Neural cell (in vitro differentiated cells): ENCODE data around the gene AGPAT2. TPM values are rescaled to one million over a fixed set of nuclear protein-coding genes. Genes with fewer than 3 reads are reported as not detected.

Experiments used
- H2AFZ ChIP-seq: fragments of 200-600, 300-800 bp; sonication (generic), shearing (Covaris generic); 2 replicates; pipeline ENCODE4 v1.6.0; 2014; ENCODE audit warnings: low read depth, mild to moderate bottlenecking, antibody characterized with exemption, low read length, moderate library complexity
- H3F3A ChIP-seq: fragments of 200-600 bp; shearing (Covaris generic); 2 replicates; pipeline ENCODE4 v1.6.1; 2016; ENCODE audit warnings: mild to moderate bottlenecking, moderate library complexity, mixed read lengths, antibody characterized with exemption, low read length; ENCODE audit not compliant: insufficient read depth, poor library complexity, severe bottlenecking
- H3K27ac ChIP-seq: fragments of 200-600, 300-800 bp; sonication (generic), shearing (Covaris generic); 2 replicates; pipeline ENCODE4 v1.5.1; 2014; ENCODE audit warnings: mild to moderate bottlenecking, low read length, moderate library complexity
- H3K27me3 ChIP-seq: fragments of 300-800, 200-600 bp; sonication (generic), shearing (Covaris generic); 2 replicates; pipeline ENCODE4 v1.6.0; 2014; ENCODE audit warnings: mild to moderate bottlenecking, low read depth, low read length, moderate library complexity; ENCODE audit not compliant: insufficient read depth
- H3K36me3 ChIP-seq: fragments of 300-800, 200-600 bp; sonication (generic), shearing (Covaris generic); 2 replicates; pipeline ENCODE4 v1.5.1; 2014; ENCODE audit warnings: mild to moderate bottlenecking, antibody characterized with exemption, low read length, moderate library complexity; ENCODE audit not compliant: insufficient read depth
- H3K4me2 ChIP-seq: fragments of 300-800, 200-600 bp; sonication (generic), shearing (Covaris generic); 2 replicates; pipeline ENCODE4 v1.6.0; 2014; ENCODE audit warnings: mild to moderate bottlenecking, low read length
- H3K4me3 ChIP-seq: fragments of 300-800, 200-600 bp; sonication (generic), shearing (Covaris generic); 2 replicates; pipeline ENCODE4 v1.5.1; 2014; ENCODE audit warnings: mild to moderate bottlenecking, low read length, moderate library complexity
- H3K79me2 ChIP-seq: fragments of 200-600 bp; shearing (Covaris generic); replicated peaks from 2 replicates; pipeline ENCODE4 v1.6.0; 2014; ENCODE audit warnings: mild to moderate bottlenecking, low read length, moderate library complexity; ENCODE audit not compliant: insufficient read depth
- H3K9ac ChIP-seq: fragments of 300-800, 200-600 bp; sonication (generic), shearing (Covaris generic); 2 replicates; pipeline ENCODE4 v1.6.1; 2016; ENCODE audit warnings: mild to moderate bottlenecking, low read length, mixed read lengths
- H3K9me2 ChIP-seq: fragments of 200-600 bp; shearing (Covaris generic); 2 replicates; pipeline ENCODE4 v1.6.1; 2016; ENCODE audit warnings: mild to moderate bottlenecking, low read length, mixed read lengths; ENCODE audit not compliant: insufficient read depth
- H3K9me3 ChIP-seq: fragments of 200-600, 300-800 bp; sonication (generic), shearing (Covaris generic); 2 replicates; pipeline ENCODE4 v1.6.1; 2016; ENCODE audit warnings: mild to moderate bottlenecking, mixed run types, low read length, moderate library complexity, mixed read lengths
- H4K20me1 ChIP-seq: fragments of 200-600 bp; shearing (Covaris generic); 2 replicates; pipeline ENCODE4 v1.6.1; 2016; ENCODE audit warnings: mild to moderate bottlenecking, mixed run types; ENCODE audit not compliant: insufficient read depth
- EP300 ChIP-seq: fragments of 450-650 bp; conservative IDR thresholded peaks from 2 replicates; pipeline ENCODE4 v1.6.1; 2014; ENCODE audit warnings: antibody characterized with exemption, mild to moderate bottlenecking, moderate library complexity; ENCODE audit not compliant: poor library complexity, severe bottlenecking
- EZH2 ChIP-seq: fragments of 200-600, 300-800 bp; shearing (Covaris generic), sonication (generic); IDR thresholded peaks from 2 replicates; pipeline ENCODE4 v1.6.1; 2014; ENCODE audit warnings: antibody characterized with exemption, low read length, borderline replicate concordance, mild to moderate bottlenecking; ENCODE audit not compliant: insufficient read depth, poor library complexity, severe bottlenecking
- MXI1 ChIP-seq: fragments of 450-650 bp; conservative IDR thresholded peaks from 2 replicates; pipeline ENCODE4 v1.6.1; 2014; ENCODE audit warnings: antibody characterized with exemption, mild to moderate bottlenecking; ENCODE audit not compliant: poor library complexity, severe bottlenecking
- POLR2AphosphoS5 ChIP-seq: IDR thresholded peaks from 2 replicates; pipeline ENCODE4 v1.6.1; 2012
- RAD21 ChIP-seq: fragments of 450-650 bp; conservative IDR thresholded peaks from 2 replicates; pipeline ENCODE4 v1.6.1; 2014; ENCODE audit warnings: antibody characterized with exemption, mild to moderate bottlenecking, moderate library complexity
- SMC3 ChIP-seq: fragments of 450-650 bp; conservative IDR thresholded peaks from 2 replicates; pipeline ENCODE4 v1.6.1; 2014; ENCODE audit warnings: antibody characterized with exemption, mild to moderate bottlenecking, moderate library complexity; ENCODE audit not compliant: poor library complexity
- TAF1 ChIP-seq: IDR thresholded peaks from 2 replicates; pipeline ENCODE4 v1.6.1; 2012; ENCODE audit warnings: low read depth
- polyA plus RNA-seq: library from polyadenylated mRNA; depleted of rRNA; stranded (reverse); fragments of >200 nt; gene quantifications from 2 replicates; pipeline ENCODE4 v1.2.3, GENCODE V29; 2014
- TF ChIP-seq, protein P1 (sequence below): IDR thresholded peaks from 2 replicates; pipeline ENCODE4 v1.6.1; 2012; ENCODE audit warnings: borderline replicate concordance
- TF ChIP-seq, protein P2 (sequence below): fragments of 450-650 bp; IDR thresholded peaks from 2 replicates; pipeline ENCODE4 v1.5.1; 2014; ENCODE audit warnings: antibody characterized with exemption, mild to moderate bottlenecking, moderate library complexity; ENCODE audit not compliant: poor library complexity, severe bottlenecking

AGPAT2 gene
- polyA plus RNA-seq, 1 donor from 2014 or later, result 1.3 TPM

GRCh38 chr9:136674786-136675349, 12.4 kb downstream of the AGPAT2 start:
- Histone ChIP-seq H3K4me2 (no peak overlapping the region), H2AFZ (no peak overlapping the region), H3K36me3 (no peaks in the 10 kb centered on the region)

GRCh38 chr9:136673975-136674785, 13.1 kb downstream of the AGPAT2 start:
- no peaks in the 10 kb centered on the region for H3F3A ChIP-seq
- no peak overlapping the region for H3K4me3 ChIP-seq
- no peaks in the 10 kb centered on the region for H3K9me2 ChIP-seq
- no peaks in the 10 kb centered on the region for H3K36me3 ChIP-seq
- no peak overlapping the region for H3K9ac ChIP-seq
- no peaks in the 10 kb centered on the region for H3K9me3 ChIP-seq
- no peaks in the 10 kb centered on the region for H4K20me1 ChIP-seq
- no peaks in the 10 kb centered on the region for H3K79me2 ChIP-seq
- no peak overlapping the region for H3K4me2 ChIP-seq
- H2AFZ ChIP-seq, result no peak overlapping the region
- H3K27ac ChIP-seq, result no peak overlapping the region
- no peaks in the 10 kb centered on the region for H3K27me3 ChIP-seq
- no peak for TF ChIP-seq RAD21
- no peak for TF ChIP-seq EZH2
- no peak for TF ChIP-seq SMC3
- no peak for TF ChIP-seq TAF1
- TF ChIP-seq EP300, result no peak
- TF ChIP-seq POLR2AphosphoS5, result no peak
- TF ChIP-seq, protein P1, sequence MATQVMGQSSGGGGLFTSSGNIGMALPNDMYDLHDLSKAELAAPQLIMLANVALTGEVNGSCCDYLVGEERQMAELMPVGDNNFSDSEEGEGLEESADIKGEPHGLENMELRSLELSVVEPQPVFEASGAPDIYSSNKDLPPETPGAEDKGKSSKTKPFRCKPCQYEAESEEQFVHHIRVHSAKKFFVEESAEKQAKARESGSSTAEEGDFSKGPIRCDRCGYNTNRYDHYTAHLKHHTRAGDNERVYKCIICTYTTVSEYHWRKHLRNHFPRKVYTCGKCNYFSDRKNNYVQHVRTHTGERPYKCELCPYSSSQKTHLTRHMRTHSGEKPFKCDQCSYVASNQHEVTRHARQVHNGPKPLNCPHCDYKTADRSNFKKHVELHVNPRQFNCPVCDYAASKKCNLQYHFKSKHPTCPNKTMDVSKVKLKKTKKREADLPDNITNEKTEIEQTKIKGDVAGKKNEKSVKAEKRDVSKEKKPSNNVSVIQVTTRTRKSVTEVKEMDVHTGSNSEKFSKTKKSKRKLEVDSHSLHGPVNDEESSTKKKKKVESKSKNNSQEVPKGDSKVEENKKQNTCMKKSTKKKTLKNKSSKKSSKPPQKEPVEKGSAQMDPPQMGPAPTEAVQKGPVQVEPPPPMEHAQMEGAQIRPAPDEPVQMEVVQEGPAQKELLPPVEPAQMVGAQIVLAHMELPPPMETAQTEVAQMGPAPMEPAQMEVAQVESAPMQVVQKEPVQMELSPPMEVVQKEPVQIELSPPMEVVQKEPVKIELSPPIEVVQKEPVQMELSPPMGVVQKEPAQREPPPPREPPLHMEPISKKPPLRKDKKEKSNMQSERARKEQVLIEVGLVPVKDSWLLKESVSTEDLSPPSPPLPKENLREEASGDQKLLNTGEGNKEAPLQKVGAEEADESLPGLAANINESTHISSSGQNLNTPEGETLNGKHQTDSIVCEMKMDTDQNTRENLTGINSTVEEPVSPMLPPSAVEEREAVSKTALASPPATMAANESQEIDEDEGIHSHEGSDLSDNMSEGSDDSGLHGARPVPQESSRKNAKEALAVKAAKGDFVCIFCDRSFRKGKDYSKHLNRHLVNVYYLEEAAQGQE, result no peak
- no peak for TF ChIP-seq MXI1

More at GRCh38 chr9:136674786-136675349, 12.4 kb downstream of the AGPAT2 start:
- no peak overlapping the region for H3K27ac ChIP-seq
- TF ChIP-seq MXI1, result no peak
- TF ChIP-seq, protein P1, result no peak
- TF ChIP-seq EP300, result no peak
- TF ChIP-seq SMC3, result no peak
- TF ChIP-seq, protein P2, sequence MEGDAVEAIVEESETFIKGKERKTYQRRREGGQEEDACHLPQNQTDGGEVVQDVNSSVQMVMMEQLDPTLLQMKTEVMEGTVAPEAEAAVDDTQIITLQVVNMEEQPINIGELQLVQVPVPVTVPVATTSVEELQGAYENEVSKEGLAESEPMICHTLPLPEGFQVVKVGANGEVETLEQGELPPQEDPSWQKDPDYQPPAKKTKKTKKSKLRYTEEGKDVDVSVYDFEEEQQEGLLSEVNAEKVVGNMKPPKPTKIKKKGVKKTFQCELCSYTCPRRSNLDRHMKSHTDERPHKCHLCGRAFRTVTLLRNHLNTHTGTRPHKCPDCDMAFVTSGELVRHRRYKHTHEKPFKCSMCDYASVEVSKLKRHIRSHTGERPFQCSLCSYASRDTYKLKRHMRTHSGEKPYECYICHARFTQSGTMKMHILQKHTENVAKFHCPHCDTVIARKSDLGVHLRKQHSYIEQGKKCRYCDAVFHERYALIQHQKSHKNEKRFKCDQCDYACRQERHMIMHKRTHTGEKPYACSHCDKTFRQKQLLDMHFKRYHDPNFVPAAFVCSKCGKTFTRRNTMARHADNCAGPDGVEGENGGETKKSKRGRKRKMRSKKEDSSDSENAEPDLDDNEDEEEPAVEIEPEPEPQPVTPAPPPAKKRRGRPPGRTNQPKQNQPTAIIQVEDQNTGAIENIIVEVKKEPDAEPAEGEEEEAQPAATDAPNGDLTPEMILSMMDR, result no peak
- no peak for TF ChIP-seq RAD21
- no peak for TF ChIP-seq TAF1
- TF ChIP-seq POLR2AphosphoS5, result no peak
- no peak for TF ChIP-seq EZH2
- no peaks in the 10 kb centered on the region for H3K27me3 ChIP-seq
- no peak overlapping the region for H3K4me3 ChIP-seq
- H3K9me3 ChIP-seq, result no peaks in the 10 kb centered on the region
- no peaks in the 10 kb centered on the region for H3K9me2 ChIP-seq
- H3K9ac ChIP-seq, result no peak overlapping the region
- H3F3A ChIP-seq, result no peaks in the 10 kb centered on the region
- no peaks in the 10 kb centered on the region for H3K79me2 ChIP-seq
- H4K20me1 ChIP-seq, result no peaks in the 10 kb centered on the region
